HepG2 (cell line): Measurements from ENCODE around the gene SLC6A9.

Experiments
- ARNTL ChIP-seq: sonication (generic); formaldehyde crosslinking; IDR thresholded peaks from 2 replicates; pipeline ENCODE4 v1.4.0; 2020; ENCODE audit warnings: mild to moderate bottlenecking, missing genetic modification reagents
- CHD2 ChIP-seq: IDR thresholded peaks from 2 replicates; pipeline ENCODE4 v1.6.1; 2011; ENCODE audit warnings: low read depth, low read length, improper control_type of control experiment
- KLF11 ChIP-seq: IDR thresholded peaks from 2 replicates; pipeline ENCODE4 v1.6.1; 2016; ENCODE audit warnings: missing compliant biosample characterization
- POLR2AphosphoS5 ChIP-seq: IDR thresholded peaks from 2 replicates; pipeline ENCODE4 v1.6.1; 2012; ENCODE audit warnings: low read depth, low read length
- PRPF4 ChIP-seq: fragments of 200-400 bp; formaldehyde crosslinking; IDR thresholded peaks from 2 replicates; pipeline ENCODE4 v1.6.1; 2016; ENCODE audit warnings: low read length, low read depth; ENCODE audit not compliant: poor library complexity, severe bottlenecking
- RXRA ChIP-seq: sonication (generic); formaldehyde crosslinking; IDR thresholded peaks from 2 replicates; pipeline ENCODE4 v1.5.1; 2020; ENCODE audit warnings: missing genetic modification reagents
- ZFP1 ChIP-seq: IDR thresholded peaks from 2 replicates; pipeline ENCODE4 v1.6.1; 2016
- ZNF101 ChIP-seq: sonication (generic); formaldehyde crosslinking; IDR thresholded peaks from 2 replicates; pipeline ENCODE4 v1.4.0; 2020; ENCODE audit warnings: mild to moderate bottlenecking, low read depth, missing genetic modification reagents, borderline replicate concordance
- ZNF629 ChIP-seq: sonication (generic); formaldehyde crosslinking; conservative IDR thresholded peaks from 2 replicates; pipeline ENCODE4 v1.5.0; 2020; ENCODE audit warnings: missing genetic modification reagents
- ZNF660 ChIP-seq: sonication (generic); formaldehyde crosslinking; IDR thresholded peaks from 2 replicates; pipeline ENCODE4 v1.5.1; 2020; ENCODE audit warnings: mild to moderate bottlenecking, low read depth, missing genetic modification reagents, borderline replicate concordance
- TF ChIP-seq, protein P1 (sequence below): sonication (generic); formaldehyde crosslinking; IDR thresholded peaks from 2 replicates; pipeline ENCODE4 v1.5.0; 2020; ENCODE audit warnings: mild to moderate bottlenecking, missing genetic modification reagents, moderate library complexity
- TF ChIP-seq, protein P2 (sequence below): sonication (generic); formaldehyde crosslinking; IDR thresholded peaks from 2 replicates; pipeline ENCODE4 v1.4.0; 2020; ENCODE audit warnings: mild to moderate bottlenecking, missing genetic modification reagents
- TF ChIP-seq, protein P3 (sequence below): sonication (generic); formaldehyde crosslinking; IDR thresholded peaks from 2 replicates; pipeline ENCODE4 v1.8.0; 2022; ENCODE audit warnings: mild to moderate bottlenecking, missing genetic modification reagents, moderate library complexity

DNA sequence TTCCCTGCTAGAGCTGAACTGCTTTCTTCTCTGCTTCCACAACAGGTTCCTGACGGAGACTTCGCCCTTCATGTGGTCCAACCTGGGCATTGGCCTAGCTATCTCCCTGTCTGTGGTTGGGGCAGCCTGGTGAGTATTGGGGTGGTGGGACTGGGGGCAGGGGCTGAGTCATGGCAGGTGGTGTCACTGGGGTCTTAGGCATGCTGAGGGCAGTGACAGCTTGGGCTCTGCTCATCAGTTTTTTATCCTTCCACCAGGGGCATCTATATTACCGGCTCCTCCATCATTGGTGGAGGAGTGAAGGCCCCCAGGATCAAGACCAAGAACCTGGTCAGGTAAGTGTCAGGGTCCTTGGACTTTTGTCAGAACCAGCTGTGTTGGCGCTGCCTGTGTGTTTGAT is 55.2 kb downstream of the SLC6A9 start:
- TF ChIP-seq, protein P1, sequence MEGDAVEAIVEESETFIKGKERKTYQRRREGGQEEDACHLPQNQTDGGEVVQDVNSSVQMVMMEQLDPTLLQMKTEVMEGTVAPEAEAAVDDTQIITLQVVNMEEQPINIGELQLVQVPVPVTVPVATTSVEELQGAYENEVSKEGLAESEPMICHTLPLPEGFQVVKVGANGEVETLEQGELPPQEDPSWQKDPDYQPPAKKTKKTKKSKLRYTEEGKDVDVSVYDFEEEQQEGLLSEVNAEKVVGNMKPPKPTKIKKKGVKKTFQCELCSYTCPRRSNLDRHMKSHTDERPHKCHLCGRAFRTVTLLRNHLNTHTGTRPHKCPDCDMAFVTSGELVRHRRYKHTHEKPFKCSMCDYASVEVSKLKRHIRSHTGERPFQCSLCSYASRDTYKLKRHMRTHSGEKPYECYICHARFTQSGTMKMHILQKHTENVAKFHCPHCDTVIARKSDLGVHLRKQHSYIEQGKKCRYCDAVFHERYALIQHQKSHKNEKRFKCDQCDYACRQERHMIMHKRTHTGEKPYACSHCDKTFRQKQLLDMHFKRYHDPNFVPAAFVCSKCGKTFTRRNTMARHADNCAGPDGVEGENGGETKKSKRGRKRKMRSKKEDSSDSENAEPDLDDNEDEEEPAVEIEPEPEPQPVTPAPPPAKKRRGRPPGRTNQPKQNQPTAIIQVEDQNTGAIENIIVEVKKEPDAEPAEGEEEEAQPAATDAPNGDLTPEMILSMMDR: no peak
- TF ChIP-seq, protein P2, sequence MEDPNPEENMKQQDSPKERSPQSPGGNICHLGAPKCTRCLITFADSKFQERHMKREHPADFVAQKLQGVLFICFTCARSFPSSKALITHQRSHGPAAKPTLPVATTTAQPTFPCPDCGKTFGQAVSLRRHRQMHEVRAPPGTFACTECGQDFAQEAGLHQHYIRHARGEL: no peak
- TF ChIP-seq ARNTL (CRISPR knock-in tag) (no peak), ZNF629 (no peak), RXRA (CRISPR knock-in tag) (no peak), KLF11 (CRISPR knock-in tag) (no peak), ZFP1 (CRISPR knock-in tag) (no peak), ZNF660 (CRISPR knock-in tag) (no peak), POLR2AphosphoS5 (no peak), CHD2 (no peak), PRPF4 (no peak), ZNF101 (CRISPR knock-in tag) (no peak)
- TF ChIP-seq, protein P3, sequence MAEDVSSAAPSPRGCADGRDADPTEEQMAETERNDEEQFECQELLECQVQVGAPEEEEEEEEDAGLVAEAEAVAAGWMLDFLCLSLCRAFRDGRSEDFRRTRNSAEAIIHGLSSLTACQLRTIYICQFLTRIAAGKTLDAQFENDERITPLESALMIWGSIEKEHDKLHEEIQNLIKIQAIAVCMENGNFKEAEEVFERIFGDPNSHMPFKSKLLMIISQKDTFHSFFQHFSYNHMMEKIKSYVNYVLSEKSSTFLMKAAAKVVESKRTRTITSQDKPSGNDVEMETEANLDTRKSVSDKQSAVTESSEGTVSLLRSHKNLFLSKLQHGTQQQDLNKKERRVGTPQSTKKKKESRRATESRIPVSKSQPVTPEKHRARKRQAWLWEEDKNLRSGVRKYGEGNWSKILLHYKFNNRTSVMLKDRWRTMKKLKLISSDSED (CRISPR knock-in tag): no peak
